OCI-LY7 (cell line): Measurements from ENCODE around the gene TLR2. TPM values are rescaled to one million over a fixed set of nuclear protein-coding genes. Genes with fewer than 3 reads are reported as not detected.

Experiments
- BruUV-seq: library from RNA; stranded (reverse); fragments of 400-500 nt; replicated peaks from 2 replicates; lab custom pipeline; 2021; lab: Mats Ljungman, UMichigan
- CTCF ChIA-PET: fragments of 300-600 bp; sonication (Branson Sonifier 250); formaldehyde crosslinking; loops from one replicate; lab custom pipeline; 2022; ENCODE audit warnings: antibody characterized with exemption; ENCODE audit not compliant: unreplicated experiment; lab: Charles Lee
- POLR2A ChIA-PET: fragments of 300-600 bp; sonication (Branson Sonifier 250); formaldehyde crosslinking; loops from one replicate; lab custom pipeline; 2022; ENCODE audit warnings: antibody characterized with exemption; lab: Charles Lee
- DNase-seq: peaks from one replicate; pipeline ENCODE4 v3.0.0-alpha.2; 2015; ENCODE audit warnings: low spot score
- H2AFZ ChIP-seq: fragments of 200-600 bp; sonication (generic), shearing (Covaris generic); 2 replicates; pipeline ENCODE4 v1.6.1; 2014; ENCODE audit warnings: mild to moderate bottlenecking, antibody characterized with exemption, low read length, moderate library complexity
- H3K27ac ChIP-seq: fragments of 200-600 bp; sonication (generic); 2 replicates; pipeline ENCODE4 v1.5.1; 2014; ENCODE audit warnings: mixed run types, low read depth, mild to moderate bottlenecking, moderate library complexity, low read length, inconsistent platforms; ENCODE audit not compliant: poor library complexity, severe bottlenecking
- H3K36me3 ChIP-seq: fragments of 200-600 bp; sonication (generic); 2 replicates; pipeline ENCODE4 v1.6.1; 2014; ENCODE audit warnings: mild to moderate bottlenecking, antibody characterized with exemption, low read length, moderate library complexity, mixed read lengths; ENCODE audit not compliant: insufficient read depth
- H3K4me1 ChIP-seq: fragments of 200-600 bp; sonication (generic); 2 replicates; pipeline ENCODE4 v1.5.1; 2014; ENCODE audit warnings: mild to moderate bottlenecking, low read length; ENCODE audit not compliant: insufficient read depth, poor library complexity, severe bottlenecking
- H3K4me2 ChIP-seq: fragments of 200-600 bp; sonication (generic); 2 replicates; pipeline ENCODE4 v1.6.1; 2014; ENCODE audit warnings: mild to moderate bottlenecking, low read length
- H3K4me3 ChIP-seq: fragments of 200-600 bp; sonication (generic); 2 replicates; pipeline ENCODE4 v1.5.1; 2014; ENCODE audit warnings: mild to moderate bottlenecking, low read depth, low read length; ENCODE audit not compliant: poor library complexity, severe bottlenecking
- H3K79me2 ChIP-seq: fragments of 200-600 bp; sonication (generic); 2 replicates; pipeline ENCODE4 v1.6.1; 2016; ENCODE audit warnings: low read depth, mild to moderate bottlenecking, low read length, moderate library complexity, mixed read lengths; ENCODE audit not compliant: insufficient read depth
- H3K9me2 ChIP-seq: fragments of 200-600 bp; sonication (generic); 2 replicates; pipeline ENCODE4 v1.6.1; 2016; ENCODE audit warnings: mild to moderate bottlenecking, low read length, mixed read lengths; ENCODE audit not compliant: insufficient read depth
- H3K9me3 ChIP-seq: fragments of 200-600 bp; sonication (generic); 2 replicates; pipeline ENCODE4 v1.6.1; 2014; ENCODE audit warnings: mild to moderate bottlenecking, mixed run types, low read length, mixed read lengths
- H4K20me1 ChIP-seq: fragments of 200-600 bp; sonication (generic); 2 replicates; pipeline ENCODE4 v1.6.1; 2014; ENCODE audit warnings: mild to moderate bottlenecking, antibody characterized with exemption, low read length, moderate library complexity, mixed read lengths; ENCODE audit not compliant: insufficient read depth
- EZH2phosphoT487 ChIP-seq: fragments of 200-600 bp; sonication (generic); IDR thresholded peaks from 2 replicates; pipeline ENCODE4 v1.6.1; 2018; ENCODE audit warnings: low read depth, borderline replicate concordance, mild to moderate bottlenecking, mixed run types, antibody characterized with exemption, low read length, moderate library complexity, mixed read lengths
- intact Hi-C: fragments of 100-400 bp; cut with micrococcal nuclease; formaldehyde crosslinking; loops from one replicate; pipeline ENCODE4 v1.10.0; 2022; ENCODE audit not compliant: unreplicated experiment
- total RNA-seq, 2 experiments: library from RNA; depleted of rRNA in 1 of 2; stranded (reverse); fragments of >200 nt in 1 of 2; shearing (Covaris generic) in 1 of 2; gene quantifications; 2 replicates each; pipeline ENCODE4 v1.2.3, GENCODE V29; 2014 to 2022
- TF ChIP-seq, protein P1 (sequence below): fragments of 200-600 bp; sonication (generic); conservative IDR thresholded peaks from 2 replicates; pipeline ENCODE4 v1.5.1; 2014; ENCODE audit warnings: mild to moderate bottlenecking, antibody characterized with exemption, low read length, moderate library complexity, mixed read lengths

The TLR2 gene
- total RNA-seq, 2 experiments from 2014 or later: 1.5 TPM; not detected in 1

DNA sequence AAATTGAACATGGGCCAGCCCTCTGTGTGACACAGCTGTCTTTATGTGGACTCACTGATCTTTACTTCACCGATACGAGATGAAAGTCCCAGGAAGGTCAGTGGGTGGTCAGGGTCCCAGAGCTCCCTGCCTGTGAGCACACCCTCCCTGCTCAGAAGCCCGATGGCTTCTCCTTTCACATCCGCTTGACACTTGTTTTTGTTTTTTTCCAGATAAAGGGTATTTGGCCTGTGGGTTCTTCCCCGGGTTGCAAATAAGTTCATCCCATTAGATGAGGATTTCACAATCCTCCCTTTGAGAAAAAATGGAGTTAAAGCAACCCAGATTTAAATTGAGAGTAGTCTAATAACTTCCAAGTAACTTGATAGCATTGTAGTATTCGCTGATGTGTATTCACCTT lies 48.2 kb upstream of the TLR2 start:
- no peaks in the 10 kb centered on the region for H3K9me3 ChIP-seq
- intact Hi-C loops: no loop called here
- H3K4me2 ChIP-seq: no peak overlapping the region
- H4K20me1 ChIP-seq: no peaks in the 10 kb centered on the region
- H3K4me1 ChIP-seq: peaks cover 10% of the 10 kb centered on the region
- H2AFZ ChIP-seq: no peak overlapping the region
- no peak overlapping the region for H3K4me3 ChIP-seq
- no peaks in the 10 kb centered on the region for H3K79me2 ChIP-seq
- H3K27ac ChIP-seq: no peak overlapping the region
- TF ChIP-seq, protein P1, sequence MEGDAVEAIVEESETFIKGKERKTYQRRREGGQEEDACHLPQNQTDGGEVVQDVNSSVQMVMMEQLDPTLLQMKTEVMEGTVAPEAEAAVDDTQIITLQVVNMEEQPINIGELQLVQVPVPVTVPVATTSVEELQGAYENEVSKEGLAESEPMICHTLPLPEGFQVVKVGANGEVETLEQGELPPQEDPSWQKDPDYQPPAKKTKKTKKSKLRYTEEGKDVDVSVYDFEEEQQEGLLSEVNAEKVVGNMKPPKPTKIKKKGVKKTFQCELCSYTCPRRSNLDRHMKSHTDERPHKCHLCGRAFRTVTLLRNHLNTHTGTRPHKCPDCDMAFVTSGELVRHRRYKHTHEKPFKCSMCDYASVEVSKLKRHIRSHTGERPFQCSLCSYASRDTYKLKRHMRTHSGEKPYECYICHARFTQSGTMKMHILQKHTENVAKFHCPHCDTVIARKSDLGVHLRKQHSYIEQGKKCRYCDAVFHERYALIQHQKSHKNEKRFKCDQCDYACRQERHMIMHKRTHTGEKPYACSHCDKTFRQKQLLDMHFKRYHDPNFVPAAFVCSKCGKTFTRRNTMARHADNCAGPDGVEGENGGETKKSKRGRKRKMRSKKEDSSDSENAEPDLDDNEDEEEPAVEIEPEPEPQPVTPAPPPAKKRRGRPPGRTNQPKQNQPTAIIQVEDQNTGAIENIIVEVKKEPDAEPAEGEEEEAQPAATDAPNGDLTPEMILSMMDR: no peak
- TF ChIP-seq EZH2phosphoT487: no peak
- DNase-seq: no peak
- POLR2A ChIA-PET: no interaction called here
- CTCF ChIA-PET: no interaction called here
- H3K9me2 ChIP-seq: no peaks in the 10 kb centered on the region
- H3K36me3 ChIP-seq: peaks cover 80% of the 10 kb centered on the region
- BruUV-seq: no TSS peak

DNA sequence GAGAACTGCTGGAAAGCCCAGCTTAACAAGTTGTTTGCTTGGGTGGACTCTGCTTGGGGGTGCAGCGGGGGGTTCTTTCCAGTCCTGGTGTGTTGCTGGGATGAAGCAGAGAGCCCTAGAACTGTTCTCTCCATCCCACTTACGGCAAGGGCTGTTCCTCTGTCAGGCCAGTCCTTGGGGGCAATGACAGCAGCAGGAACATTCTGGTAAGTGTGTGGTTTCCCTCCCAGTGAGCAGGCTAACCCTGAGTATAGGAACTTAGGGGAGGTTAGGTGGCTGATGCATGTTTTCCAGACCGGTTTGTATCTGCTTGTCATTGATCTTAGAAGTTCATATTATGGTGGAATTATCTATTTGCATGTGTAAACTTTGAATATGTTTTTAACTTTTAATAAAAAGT lies 46.9 kb upstream of the TLR2 start:
- intact Hi-C loops: no loop called here
- CTCF ChIA-PET: no interaction called here
- no peak for TF ChIP-seq EZH2phosphoT487
- TF ChIP-seq, protein P1: no peak
- DNase-seq: no peak
- Histone ChIP-seq H3K79me2 (no peaks in the 10 kb centered on the region), H3K4me3 (no peak overlapping the region), H2AFZ (no peak overlapping the region), H4K20me1 (no peaks in the 10 kb centered on the region), H3K9me2 (no peaks in the 10 kb centered on the region), H3K9me3 (no peaks in the 10 kb centered on the region), H3K36me3 (peaks cover 67% of the 10 kb centered on the region), H3K4me1 (peaks cover 11% of the 10 kb centered on the region), H3K27ac (no peak overlapping the region), H3K4me2 (no peak overlapping the region)
- POLR2A ChIA-PET: interaction anchor here (1.1 kb wide), 1 partner anchor 34 kb away, joined by 3 read pairs; no protein-coding TSS in a partner anchor
- BruUV-seq: no TSS peak

DNA sequence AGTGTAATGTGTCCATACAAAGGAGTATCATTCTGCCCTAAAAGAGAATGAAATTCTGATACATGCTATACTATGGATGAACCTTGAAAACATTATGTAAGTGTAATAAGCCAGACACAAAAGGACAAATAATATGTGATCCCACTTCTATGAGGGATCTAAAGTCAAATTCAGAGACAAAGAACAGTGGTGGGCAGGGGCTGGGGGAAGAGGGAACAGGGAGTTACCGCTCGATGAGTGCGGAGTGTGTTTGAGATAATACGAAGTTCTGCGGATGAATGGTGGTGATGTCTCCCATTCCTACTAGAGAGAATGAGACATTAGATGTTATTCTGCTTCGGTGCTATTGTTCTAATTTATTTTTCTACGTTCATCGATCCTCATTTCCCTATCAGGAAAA lies 46.1 kb upstream of the TLR2 start:
- no peak overlapping the region for H3K4me2 ChIP-seq
- POLR2A ChIA-PET: no interaction called here
- BruUV-seq: no TSS peak
- H3K79me2 ChIP-seq: no peaks in the 10 kb centered on the region
- H3K4me3 ChIP-seq: no peak overlapping the region
- no peaks in the 10 kb centered on the region for H3K9me3 ChIP-seq
- peaks cover 19% of the 10 kb centered on the region for H3K4me1 ChIP-seq
- peaks cover 59% of the 10 kb centered on the region for H3K36me3 ChIP-seq
- no peak for TF ChIP-seq EZH2phosphoT487
- TF ChIP-seq, protein P1: no peak
- DNase-seq: no peak
- no peaks in the 10 kb centered on the region for H4K20me1 ChIP-seq
- H2AFZ ChIP-seq: no peak overlapping the region
- H3K9me2 ChIP-seq: no peaks in the 10 kb centered on the region
- CTCF ChIA-PET: no interaction called here
- intact Hi-C loops: no loop called here
- H3K27ac ChIP-seq: no peak overlapping the region
